ENCODE data around the gene SPTSSB.

Gene SPTSSB

GRCh38 chr3:161390200-161390599, 18.9 kb upstream of the SPTSSB start:
- DNase-seq (ENCODE audit: low read depth) = no peak

GRCh38 chr3:161389445-161390035, 18.2 kb upstream of the SPTSSB start:
- no peak for DNase-seq (ENCODE audit: low read depth)

- peak; percentile 86 for DNase-seq (ENCODE audit: low read depth)
These were observed 17.5 kb upstream of the SPTSSB start for GRCh38 chr3:161388855-161389254.

DNA sequence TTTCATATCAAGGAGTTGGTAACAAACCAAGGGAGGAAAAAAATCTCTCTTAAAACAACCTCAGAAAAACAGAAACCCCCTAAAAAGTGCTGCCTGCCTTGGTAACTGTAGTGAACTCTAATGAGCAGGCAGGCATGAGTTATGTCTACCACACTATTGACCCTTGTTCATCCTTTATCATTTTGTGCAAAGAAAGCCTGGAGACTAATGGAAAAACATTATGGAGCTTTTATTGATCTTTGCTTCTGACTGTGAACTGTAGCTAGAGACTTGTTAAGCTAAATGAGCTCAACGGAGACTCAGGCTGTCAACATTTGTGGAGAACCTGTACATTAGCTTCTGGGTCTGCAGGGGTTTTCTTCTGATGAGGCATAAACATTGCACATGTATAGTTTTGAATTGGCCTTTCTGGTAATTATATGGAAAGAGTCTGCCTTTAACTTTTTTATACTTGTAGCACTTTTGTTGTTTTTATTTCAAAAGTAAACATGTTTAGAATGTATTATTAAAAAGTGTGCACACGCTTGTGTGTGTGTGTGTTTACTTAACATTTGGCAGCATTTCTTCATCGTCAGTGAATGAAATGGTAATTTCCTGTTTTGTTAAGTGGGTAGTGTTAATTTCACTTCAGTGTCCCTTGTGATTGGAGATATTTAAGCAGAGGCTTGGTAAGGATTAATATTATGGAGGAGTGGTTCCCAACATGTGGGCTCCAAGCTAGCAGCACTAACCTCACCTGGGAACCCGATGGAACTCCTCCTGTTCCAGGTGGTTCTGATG, 15.9 kb upstream of the SPTSSB start:
- no peak for DNase-seq (ENCODE audit: low read depth)

- peak; percentile 25 for DNase-seq (ENCODE audit: low read depth)
These were observed 1.3 kb upstream of the SPTSSB start for GRCh38 chr3:161372321-161373260.

- DNase-seq (ENCODE audit: low read depth) = no peak
These were observed 1.8 kb downstream of the SPTSSB start for GRCh38 chr3:161369531-161369930.

- no peak for DNase-seq (ENCODE audit: low read depth)
These were observed 5.2 kb downstream of the SPTSSB start for GRCh38 chr3:161366094-161366493.

GRCh38 chr3:161358488-161358887, 12.8 kb downstream of the SPTSSB start:
- DNase-seq (ENCODE audit: low read depth) = no peak

DNA sequence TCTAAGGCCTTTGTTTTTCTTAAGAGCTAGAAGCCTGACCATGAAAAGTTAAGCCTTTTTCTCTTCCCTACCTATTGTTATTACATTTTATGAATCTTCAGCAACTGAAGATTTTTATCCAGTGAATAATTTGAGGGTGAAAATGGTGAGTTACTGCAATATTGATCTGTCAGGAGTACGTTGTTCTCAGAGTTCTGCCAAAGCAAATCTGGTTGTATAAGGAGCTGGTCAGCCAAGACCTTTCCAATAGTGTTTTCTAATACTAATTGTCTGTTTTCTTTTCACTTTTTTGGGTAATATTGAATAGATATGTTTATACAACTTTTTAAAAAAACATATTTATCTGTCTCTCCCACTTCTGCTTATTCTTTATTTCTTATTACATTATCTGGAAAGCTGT, 15.0 kb downstream of the SPTSSB start:
- DNase-seq (ENCODE audit: low read depth) = no peak

- DNase-seq (ENCODE audit: low read depth) = no peak
These were observed 15.8 kb downstream of the SPTSSB start for GRCh38 chr3:161355508-161355907.

- DNase-seq (ENCODE audit: low read depth) = no peak
These were observed 16.8 kb downstream of the SPTSSB start for GRCh38 chr3:161354554-161354953.

DNA sequence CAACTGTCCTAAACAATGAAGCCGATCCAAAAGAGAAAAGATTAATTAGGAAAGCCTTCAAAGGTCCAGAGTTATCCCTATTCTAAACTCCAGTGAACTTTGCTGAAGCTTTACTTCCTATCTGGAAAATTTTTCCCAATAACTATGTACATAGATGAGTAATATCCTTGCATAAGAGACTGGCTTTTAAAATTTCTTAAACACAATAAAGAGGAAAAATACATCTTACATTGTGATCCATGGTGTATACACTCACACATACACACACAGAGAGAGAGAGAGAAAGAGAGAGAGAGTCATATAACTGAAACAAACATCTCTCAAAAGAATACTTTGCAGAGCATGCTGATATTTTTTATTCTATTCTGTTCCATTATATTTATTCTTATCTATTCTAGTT, 20.0 kb downstream of the SPTSSB start:
- no peak for DNase-seq (ENCODE audit: low read depth)

- DNase-seq (ENCODE audit: low read depth) = no peak
These were observed 20.4 kb downstream of the SPTSSB start for GRCh38 chr3:161350916-161351315.

DNA sequence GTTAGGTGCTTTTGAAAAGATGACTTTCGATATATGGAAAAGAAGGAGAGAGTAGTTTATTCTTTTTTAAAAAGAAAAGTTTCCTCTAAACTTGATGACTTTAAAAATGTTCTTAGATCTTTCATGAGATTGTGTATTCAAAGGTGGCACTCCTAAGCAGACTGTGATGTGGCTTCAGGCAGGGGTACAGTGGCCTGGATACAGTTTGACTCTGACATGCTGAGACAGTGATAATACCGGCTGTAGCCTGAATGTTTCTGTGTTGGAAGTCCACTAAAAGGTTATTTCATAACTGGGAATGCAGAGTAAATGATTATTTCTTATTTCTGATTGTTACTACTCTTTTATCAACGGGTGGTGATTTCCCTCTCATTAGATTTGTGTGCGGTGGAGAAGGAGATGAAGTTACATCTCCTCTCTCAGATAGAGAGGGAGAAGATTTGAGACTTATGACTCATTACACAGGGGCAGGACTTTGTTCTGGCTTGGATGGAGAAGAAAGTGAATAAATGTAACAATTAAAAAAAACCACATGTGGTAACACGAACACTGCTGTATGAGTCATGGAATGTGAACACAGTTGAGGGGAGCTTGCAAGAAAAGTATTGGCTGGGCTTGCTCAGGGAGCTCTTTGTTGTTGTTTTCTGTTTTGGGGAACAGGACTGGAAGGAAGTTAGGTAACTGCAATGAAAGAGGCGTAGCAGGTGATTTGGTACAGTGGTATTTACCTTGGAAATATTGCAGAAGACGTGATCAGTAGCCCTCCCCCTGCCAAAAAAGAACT, 21.6 kb downstream of the SPTSSB start:
- peak; percentile 91 for DNase-seq (ENCODE audit: low read depth)

DNA sequence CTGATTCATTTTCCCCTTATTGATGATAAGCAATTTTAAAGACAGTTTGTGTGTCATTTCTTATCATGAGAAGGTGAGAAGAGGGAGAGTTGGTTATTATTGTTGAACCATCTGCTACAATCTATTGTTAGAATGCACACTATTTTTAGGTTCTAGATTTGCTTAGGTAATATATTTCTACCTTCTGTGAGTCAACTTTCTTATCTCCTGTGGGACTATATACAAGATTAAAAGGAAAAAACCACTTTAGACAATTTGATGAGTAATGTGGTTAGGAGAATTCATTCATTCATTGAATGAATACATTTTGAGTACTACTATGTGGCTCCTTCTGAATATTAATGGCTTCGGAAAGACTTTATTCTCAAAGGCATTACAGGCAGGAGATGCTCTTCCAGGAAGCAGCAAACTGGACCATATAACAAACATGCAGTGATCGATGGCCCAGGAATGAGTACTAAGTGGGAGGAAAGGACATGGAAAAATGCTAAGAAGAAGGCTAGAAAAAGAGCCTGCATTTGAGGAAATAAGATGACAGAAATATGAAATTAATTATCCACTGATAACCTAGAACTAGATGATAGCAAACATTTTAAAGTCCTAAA, 22.4 kb downstream of the SPTSSB start:
- peak; percentile 50 for DNase-seq (ENCODE audit: low read depth)

DNA sequence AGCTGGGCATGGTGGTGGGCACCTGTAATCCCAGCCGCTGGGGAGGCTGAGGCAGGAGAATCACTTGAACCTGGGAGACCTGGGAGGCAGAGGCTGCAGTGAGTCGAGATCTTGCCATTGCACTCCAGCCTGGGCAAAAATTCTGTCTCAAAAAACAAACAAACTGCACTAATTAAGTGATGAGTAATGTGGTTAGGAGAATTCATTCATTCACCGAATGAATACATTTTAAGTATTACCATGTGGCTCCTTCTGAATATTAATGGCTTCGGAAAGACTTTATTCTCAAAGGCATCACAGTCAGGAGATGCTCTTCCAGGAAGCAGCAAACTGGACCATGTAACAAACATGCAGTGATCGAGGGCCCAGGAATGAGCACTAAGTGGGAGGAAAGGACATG, 23.6 kb downstream of the SPTSSB start:
- peak; percentile 52 for DNase-seq (ENCODE audit: low read depth)

DNA sequence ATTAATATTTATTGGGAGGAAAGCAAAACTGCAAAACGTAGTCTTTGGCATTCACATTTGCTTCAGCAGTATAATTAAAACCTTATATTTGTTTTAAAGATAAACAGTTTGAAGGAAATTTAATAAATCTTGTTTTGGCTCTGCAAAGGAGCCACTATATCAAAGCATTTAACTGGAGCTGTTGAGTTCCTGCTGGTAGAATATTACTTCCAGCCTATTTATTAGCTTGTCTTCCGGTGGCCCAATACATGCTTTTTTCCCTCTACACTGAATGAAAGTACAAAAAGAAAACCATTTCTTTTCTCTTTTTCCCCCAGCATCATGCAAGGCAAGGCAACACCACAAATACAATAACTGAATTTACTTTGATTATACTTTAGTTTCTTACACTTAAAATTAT, 26.3 kb downstream of the SPTSSB start:
- DNase-seq (ENCODE audit: low read depth) = no peak

GRCh38 chr3:161343986-161344385, 27.3 kb downstream of the SPTSSB start:
- DNase-seq (ENCODE audit: low read depth) = peak; percentile 66

DNA sequence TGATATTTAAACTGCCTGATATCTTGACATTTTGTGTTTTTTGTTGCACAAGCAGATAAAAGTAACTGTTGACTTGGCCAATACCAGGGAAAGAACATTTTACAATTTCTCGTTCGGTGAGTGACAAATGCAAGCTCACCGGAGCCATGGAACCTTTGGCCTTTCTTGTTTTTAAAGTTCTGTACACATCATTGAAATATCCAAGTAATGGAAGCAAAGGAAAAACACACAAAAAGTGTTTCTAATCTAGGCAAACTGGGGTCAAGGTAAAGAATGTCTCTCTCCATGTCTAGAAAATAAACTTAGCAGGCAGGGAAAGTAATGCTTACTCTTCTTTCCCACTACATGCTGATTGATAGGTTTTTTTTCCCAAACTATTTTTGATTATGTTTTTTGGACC, 27.8 kb downstream of the SPTSSB start:
- no peak for DNase-seq (ENCODE audit: low read depth)

DNA sequence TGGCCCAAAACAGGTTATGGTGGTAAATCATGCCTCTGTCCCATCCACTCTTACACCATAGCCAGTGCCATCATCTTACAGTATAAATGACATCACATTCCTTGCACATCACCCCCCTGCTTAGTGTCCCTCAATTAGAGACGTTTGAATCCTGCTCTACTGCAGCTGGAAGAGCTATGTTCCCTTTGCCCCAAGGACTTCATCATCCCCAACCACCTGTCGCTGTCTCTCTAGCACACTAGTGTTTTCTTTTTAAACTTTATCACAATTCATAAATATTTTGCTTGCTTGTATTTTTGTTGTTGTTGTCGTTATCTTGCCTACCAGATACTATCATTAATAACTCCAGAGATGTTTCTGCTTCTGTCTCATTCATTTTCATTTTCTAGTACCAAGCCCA, 28.7 kb downstream of the SPTSSB start:
- no peak for DNase-seq (ENCODE audit: low read depth)

All from EH (cell line).